ENCODE data around the gene GDPD4. TPM values are rescaled to one million over a fixed set of nuclear protein-coding genes. Genes with fewer than 3 reads are reported as not detected.
A peak's percentile ranks its signal among the peaks of the same experiment; 100 is the strongest.

Gene GDPD4
- total and polyA plus RNA-seq, 9 of the 15 experiments (the other 6 are each of a cell fraction or from before 2014, with no cell fraction given) = 0.40 TPM; not detected in 8

DNA sequence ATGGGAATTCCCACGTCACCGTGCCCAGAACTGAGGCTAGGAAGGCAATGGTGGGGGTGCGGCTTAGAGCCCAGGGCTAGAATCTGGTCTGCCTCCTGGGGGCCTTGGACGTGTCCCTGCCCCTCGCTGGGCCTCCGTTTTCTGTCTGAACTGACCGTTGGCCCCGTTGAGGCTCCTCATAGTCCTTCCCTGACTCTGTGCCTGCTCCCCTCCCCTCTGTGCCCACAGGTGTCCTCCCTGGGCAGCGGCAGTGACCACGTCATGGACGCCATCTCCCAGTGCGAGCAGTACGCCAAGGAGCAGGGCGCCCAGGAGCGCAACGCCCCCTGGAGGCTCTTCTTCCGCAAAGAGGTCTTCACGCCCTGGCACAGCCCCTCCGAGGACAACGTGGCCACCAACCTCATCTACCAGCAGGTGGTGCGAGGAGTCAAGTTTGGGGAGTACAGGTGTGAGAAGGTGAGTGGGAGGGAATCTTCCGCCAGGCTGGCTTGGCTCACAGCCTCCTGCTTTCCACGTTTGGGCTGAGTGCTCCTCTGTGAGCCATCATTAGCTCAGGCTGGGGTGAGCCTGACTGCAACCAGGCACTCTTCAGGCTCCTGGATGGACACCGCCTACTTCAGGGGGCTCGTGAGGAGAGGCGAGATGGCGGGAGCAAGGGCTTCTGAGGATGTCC, 109.5 kb downstream of the GDPD4 start (continued):
- TF ChIP-seq HEY1 (CRISPR knock-in tag; IDR thresholded peaks at IDR 0.05; ENCODE audit: borderline replicate concordance) (no peak), TAF1 (IDR thresholded peaks at IDR 0.05; ENCODE audit: control insufficient read depth, extremely low read depth, insufficient read depth, low read length, severe bottlenecking) (no peak), SRSF1 (IDR thresholded peaks at IDR 0.05; ENCODE audit: low read depth, low read length) (no peak), ZFP1 (CRISPR knock-in tag; IDR thresholded peaks at IDR 0.05) (no peak), MAFK (IDR thresholded peaks at IDR 0.05; ENCODE audit: low read length) (no peak), MTA3 (IDR thresholded peaks at IDR 0.05; ENCODE audit: borderline replicate concordance) (peak; percentile 89; the same call in 1 of the 2 replicates), SMAD1 (IDR thresholded peaks at IDR 0.05; ENCODE audit: low read depth, low read length, partially characterized antibody) (no peak), CREM (IDR thresholded peaks at IDR 0.05; ENCODE audit: low read depth) (peak; percentile 71), MECOM (CRISPR knock-in tag; IDR thresholded peaks at IDR 0.05) (no peak), RB1 (IDR thresholded peaks at IDR 0.05; ENCODE audit: low read depth) (peak; percentile 69; the same call in 1 of the 2 replicates), CHD2 (IDR thresholded peaks at IDR 0.05; ENCODE audit: low read depth, low read length) (no peak), ZNF274 (IDR thresholded peaks at IDR 0.05; ENCODE audit: borderline replicate concordance, low read depth, low read length) (no peak), DIDO1 (tag; IDR thresholded peaks at IDR 0.05; ENCODE audit: low read depth) (peak; percentile 62), ZNF217 (CRISPR knock-in tag; IDR thresholded peaks at IDR 0.05) (no peak), BCL6 (CRISPR knock-in tag; IDR thresholded peaks at IDR 0.05) (no peak)
- TF ChIP-seq, protein P1, sequence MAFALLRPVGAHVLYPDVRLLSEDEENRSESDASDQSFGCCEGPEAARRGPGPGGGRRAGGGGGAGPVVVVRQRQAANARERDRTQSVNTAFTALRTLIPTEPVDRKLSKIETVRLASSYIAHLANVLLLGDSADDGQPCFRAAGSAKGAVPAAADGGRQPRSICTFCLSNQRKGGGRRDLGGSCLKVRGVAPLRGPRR (CRISPR knock-in tag; IDR thresholded peaks at IDR 0.05) = no peak
- TF ChIP-seq, protein P2, sequence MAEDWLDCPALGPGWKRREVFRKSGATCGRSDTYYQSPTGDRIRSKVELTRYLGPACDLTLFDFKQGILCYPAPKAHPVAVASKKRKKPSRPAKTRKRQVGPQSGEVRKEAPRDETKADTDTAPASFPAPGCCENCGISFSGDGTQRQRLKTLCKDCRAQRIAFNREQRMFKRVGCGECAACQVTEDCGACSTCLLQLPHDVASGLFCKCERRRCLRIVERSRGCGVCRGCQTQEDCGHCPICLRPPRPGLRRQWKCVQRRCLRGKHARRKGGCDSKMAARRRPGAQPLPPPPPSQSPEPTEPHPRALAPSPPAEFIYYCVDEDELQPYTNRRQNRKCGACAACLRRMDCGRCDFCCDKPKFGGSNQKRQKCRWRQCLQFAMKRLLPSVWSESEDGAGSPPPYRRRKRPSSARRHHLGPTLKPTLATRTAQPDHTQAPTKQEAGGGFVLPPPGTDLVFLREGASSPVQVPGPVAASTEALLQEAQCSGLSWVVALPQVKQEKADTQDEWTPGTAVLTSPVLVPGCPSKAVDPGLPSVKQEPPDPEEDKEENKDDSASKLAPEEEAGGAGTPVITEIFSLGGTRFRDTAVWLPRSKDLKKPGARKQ (CRISPR knock-in tag; IDR thresholded peaks at IDR 0.05) = no peak
- TF ChIP-seq, protein P3, sequence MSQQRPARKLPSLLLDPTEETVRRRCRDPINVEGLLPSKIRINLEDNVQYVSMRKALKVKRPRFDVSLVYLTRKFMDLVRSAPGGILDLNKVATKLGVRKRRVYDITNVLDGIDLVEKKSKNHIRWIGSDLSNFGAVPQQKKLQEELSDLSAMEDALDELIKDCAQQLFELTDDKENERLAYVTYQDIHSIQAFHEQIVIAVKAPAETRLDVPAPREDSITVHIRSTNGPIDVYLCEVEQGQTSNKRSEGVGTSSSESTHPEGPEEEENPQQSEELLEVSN (IDR thresholded peaks at IDR 0.05; ENCODE audit: borderline replicate concordance in 1 of 2, extremely low read depth in 1 of 2, insufficient read depth in 1 of 2, insufficient read length in 1 of 2, low read depth in 1 of 2, low read length in 1 of 2, poor library complexity in 1 of 2, severe bottlenecking in 1 of 2) = peak; percentile 64 to 85
- TF ChIP-seq, protein P4, sequence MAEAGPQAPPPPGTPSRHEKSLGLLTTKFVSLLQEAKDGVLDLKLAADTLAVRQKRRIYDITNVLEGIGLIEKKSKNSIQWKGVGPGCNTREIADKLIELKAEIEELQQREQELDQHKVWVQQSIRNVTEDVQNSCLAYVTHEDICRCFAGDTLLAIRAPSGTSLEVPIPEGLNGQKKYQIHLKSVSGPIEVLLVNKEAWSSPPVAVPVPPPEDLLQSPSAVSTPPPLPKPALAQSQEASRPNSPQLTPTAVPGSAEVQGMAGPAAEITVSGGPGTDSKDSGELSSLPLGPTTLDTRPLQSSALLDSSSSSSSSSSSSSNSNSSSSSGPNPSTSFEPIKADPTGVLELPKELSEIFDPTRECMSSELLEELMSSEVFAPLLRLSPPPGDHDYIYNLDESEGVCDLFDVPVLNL (CRISPR knock-in tag; IDR thresholded peaks at IDR 0.05; ENCODE audit: low read depth) = no peak
- TF ChIP-seq, protein P5, sequence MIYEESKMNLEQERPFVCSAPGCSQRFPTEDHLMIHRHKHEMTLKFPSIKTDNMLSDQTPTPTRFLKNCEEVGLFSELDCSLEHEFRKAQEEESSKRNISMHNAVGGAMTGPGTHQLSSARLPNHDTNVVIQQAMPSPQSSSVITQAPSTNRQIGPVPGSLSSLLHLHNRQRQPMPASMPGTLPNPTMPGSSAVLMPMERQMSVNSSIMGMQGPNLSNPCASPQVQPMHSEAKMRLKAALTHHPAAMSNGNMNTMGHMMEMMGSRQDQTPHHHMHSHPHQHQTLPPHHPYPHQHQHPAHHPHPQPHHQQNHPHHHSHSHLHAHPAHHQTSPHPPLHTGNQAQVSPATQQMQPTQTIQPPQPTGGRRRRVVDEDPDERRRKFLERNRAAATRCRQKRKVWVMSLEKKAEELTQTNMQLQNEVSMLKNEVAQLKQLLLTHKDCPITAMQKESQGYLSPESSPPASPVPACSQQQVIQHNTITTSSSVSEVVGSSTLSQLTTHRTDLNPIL (CRISPR knock-in tag; IDR thresholded peaks at IDR 0.05) = no peak
- TF ChIP-seq, protein P6, sequence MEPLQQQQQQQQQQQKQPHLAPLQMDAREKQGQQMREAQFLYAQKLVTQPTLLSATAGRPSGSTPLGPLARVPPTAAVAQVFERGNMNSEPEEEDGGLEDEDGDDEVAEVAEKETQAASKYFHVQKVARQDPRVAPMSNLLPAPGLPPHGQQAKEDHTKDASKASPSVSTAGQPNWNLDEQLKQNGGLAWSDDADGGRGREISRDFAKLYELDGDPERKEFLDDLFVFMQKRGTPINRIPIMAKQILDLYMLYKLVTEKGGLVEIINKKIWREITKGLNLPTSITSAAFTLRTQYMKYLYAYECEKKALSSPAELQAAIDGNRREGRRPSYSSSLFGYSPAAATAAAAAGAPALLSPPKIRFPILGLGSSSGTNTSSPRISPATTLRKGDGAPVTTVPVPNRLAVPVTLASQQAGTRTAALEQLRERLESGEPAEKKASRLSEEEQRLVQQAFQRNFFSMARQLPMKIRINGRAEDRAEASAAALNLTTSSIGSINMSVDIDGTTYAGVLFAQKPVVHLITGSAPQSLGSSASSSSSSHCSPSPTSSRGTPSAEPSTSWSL (CRISPR knock-in tag; IDR thresholded peaks at IDR 0.05; ENCODE audit: borderline replicate concordance) = no peak
